ENCODE results near the gene UBASH3A.

The UBASH3A gene

DNA sequence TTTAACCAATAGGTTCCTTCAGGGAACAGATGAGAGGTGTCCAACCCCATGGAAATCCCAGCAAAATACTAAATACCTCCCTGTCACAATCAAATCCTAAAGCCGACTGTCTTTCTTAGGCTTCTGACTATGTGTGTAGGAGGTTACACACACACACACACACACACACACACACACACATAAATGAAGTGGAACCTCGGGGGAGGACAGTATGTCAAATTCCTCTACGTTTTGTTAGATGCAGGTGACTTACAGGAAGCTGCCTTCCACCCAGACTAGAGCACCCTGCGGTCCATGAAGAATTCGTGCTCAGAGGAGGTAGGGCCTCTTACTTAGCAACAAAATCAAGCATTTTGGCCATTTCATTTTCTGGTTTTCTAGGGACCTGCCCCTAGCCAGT lies 75.9 kb downstream of the UBASH3A start:
- DNase-seq (ENCODE audit: insufficient read length, low spot score) (no peak), FAIRE-seq (no peak)

DNA sequence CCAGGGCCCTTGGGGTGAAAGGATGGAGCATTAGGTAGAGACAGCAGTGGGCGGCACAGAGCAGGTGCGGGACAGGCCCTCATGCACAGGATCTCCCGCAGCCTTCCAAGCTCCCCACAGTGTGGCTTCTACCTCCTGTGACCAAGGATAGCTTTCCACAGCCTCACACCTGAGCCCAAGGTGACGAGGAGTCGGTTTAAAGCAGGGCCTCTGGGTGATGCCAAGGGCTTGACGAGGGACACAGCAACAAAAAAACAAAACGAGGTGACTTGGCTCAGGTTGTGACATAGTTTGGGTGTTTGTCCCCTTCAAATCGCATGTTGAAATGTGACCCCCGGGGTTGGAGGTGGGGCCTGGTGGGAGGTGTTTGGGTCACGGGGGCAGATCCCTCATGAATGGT lies 77.0 kb downstream of the UBASH3A start:
- FAIRE-seq (no peak), DNase-seq (ENCODE audit: insufficient read length, low spot score) (no peak)

DNA sequence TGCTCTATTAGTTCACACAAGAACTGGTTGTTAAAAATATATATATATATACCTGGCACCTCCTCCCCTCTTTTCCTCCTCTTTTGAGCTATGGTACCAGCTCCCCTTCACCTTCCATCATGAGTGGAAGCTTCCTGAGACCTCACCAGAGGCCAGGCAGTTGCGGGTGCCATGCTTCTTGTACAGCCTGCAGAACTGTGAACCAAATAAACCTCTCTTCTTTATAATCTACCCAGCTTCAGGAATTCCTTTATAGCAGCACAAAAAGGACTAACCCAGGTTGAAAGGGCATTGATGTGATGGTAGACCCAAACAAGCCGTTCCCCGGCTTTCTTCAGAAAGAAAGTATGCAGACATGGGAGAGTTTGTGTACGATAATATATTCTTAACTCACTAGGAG lies 77.5 kb downstream of the UBASH3A start:
- FAIRE-seq = no peak
- DNase-seq (ENCODE audit: insufficient read length, low spot score) = no peak

DNA sequence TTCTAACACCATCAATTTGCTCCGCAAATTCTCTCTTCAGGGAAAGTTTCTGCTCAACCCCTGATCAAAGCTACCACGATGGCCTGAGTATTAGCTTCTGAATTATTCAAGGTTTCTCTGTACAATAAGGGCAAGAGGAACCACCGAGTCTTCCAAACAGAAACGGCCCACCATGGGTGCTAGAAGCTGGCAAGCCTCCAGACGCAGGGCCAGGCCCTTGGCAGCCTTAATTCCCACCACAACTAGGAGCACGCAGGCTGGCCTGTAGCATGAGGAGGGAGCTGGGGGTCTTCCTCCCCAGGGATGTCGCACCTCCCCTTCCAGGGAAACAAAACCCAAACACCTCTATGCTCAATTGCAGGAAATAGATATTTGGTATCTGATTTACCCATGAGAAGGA lies 81.3 kb downstream of the UBASH3A start:
- FAIRE-seq (no peak), DNase-seq (ENCODE audit: insufficient read length, low spot score) (no peak)

DNA sequence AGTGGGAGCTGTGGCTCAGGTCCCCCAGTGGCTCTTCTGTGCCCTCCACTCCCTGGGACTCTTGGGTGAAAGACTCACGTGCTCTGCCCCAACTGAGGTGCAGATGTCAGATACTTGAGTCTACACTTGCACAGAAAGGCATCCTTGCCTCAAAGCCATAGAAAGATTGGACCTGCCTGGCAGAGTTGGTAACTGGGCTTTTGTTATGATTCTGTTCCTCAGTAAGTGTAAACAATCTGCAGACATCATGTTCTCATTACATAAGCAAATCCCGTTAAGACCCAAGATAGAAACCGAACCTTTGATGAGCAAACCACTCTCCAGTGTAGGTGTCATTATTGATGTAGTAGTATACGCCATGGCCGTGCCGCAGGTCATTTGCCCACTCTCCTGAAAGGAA lies 82.4 kb downstream of the UBASH3A start:
- DNase-seq (ENCODE audit: insufficient read length, low spot score) (no peak), FAIRE-seq (no peak)

DNA sequence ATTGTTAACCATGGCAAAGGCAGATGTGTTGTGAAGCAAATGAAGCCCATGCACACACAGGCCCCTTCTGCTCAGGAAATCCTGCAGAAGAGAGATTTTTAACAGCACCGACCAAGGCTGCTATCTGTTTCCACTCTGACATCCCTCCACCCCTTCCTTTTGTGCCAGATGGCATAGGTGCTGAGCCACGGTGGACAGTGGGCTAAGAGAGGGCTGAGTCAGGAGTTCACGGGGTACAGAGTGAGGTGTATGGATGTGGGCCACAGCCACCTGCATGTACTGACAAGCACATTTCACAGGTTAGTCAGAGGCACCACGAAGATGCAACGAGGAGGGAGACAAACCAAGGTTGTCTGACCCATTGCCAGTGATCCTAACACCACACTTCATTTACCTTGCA lies 82.8 kb downstream of the UBASH3A start:
- DNase-seq (ENCODE audit: insufficient read length, low spot score) (no peak), FAIRE-seq (no peak)

DNA sequence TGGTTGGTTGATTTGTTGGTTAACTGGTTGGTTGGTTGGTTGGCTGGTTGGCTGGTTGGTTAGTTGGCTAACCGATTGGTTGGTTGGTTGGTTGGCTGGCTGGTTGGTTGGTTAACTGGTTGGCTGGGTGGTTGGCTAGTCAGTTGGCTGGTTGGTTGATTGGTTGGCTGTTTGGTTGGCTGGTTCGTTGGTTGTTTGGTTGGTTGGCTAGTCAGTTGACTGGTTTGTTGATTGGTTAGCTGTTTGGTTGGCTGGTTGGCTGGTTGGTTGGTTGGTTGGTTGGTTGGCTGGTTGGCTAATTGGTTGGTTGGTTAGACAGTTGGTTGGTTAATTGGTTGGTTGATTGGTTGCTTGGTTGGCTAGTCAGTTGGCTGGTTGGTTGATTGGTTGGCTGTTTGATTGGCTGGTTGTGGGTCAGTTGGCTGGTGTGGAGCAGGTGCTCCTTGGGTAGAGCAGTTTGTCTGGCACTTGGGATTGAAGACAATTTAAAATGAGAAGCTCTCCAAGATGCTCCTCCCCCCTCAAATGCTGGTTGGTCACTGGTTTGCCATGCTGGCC lies 85.4 kb downstream of the UBASH3A start:
- no peak for DNase-seq (ENCODE audit: insufficient read length, low spot score)
- FAIRE-seq = no peak

DNA sequence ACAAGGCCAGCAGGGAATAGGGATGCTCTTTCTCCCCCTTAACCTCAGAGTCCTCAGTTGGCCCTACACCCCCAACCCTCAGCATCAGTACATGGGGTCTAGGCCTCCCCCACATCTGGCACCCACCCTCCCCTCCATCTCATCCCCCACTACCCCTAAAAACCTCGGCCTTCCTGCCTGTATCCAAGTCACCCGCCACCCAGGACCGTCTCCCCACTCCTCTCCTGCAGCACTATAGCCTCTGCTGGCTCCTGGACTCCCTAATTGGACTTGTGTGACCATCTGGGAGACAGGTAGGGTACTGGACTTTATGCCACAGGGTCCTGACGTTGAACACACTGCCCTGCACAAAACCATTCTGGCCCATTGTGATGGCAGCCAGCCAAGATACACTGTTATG lies 86.3 kb downstream of the UBASH3A start:
- FAIRE-seq (no peak), DNase-seq (ENCODE audit: insufficient read length, low spot score) (no peak)

DNA sequence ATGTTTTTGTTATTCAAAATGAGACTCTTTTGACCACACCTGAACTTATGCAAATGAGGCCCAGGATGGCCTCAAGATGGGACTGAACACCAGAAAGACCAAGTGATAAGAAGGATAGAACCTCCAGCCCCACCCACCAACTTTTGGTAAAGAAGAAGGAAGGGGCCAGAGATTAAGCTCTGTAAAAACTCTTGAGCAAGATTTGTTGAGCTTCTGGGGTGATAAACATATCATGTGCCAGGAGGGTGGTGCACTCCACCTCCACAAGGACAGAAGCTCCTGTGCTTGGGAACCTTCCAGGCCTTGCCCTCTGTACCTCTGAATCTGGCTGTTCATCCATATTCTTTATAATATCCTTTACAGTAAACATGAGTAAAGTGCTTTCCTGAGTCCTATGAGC lies 87.0 kb downstream of the UBASH3A start:
- FAIRE-seq (no peak), DNase-seq (ENCODE audit: insufficient read length, low spot score) (no peak)

DNA sequence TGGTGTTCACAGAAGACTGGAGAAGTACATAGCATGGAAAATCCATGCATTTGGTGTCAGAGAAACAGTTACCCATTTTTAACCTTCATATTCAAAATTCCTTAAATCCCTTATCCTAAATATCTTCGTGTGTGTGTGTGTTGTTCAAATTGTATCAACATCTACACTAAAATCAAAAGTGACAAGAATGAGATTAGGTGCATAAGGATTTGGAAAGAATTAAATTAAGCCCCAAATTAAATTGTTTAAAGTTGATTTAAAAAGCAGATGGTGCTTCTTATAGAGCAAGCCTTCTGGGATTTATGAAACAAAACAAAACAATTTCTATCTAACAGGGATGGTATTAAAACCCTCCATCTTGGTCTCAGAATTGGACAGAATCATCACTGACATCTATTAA lies 87.6 kb downstream of the UBASH3A start:
- FAIRE-seq (no peak), DNase-seq (ENCODE audit: insufficient read length, low spot score) (no peak)

DNA sequence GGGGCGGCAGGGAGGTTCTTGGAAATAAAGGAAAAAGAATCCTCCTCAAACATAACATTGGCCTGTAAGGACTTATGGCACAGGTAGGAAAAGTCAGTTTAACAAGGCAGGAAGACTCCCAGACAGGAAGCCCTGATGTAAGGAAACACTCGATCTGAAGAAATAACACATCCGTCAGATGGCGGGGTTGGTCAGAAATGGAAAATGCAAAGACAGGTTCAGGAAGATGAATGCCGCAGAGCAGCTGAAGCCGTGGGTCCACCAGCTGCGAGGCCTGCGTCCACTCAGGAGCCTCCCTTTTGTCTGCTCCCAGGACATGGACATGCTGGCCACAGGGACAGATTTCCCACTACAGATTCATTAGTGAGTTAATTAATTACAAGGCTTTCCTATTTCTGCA lies 88.5 kb downstream of the UBASH3A start:
- DNase-seq (ENCODE audit: insufficient read length, low spot score) (no peak), FAIRE-seq (no peak)

DNA sequence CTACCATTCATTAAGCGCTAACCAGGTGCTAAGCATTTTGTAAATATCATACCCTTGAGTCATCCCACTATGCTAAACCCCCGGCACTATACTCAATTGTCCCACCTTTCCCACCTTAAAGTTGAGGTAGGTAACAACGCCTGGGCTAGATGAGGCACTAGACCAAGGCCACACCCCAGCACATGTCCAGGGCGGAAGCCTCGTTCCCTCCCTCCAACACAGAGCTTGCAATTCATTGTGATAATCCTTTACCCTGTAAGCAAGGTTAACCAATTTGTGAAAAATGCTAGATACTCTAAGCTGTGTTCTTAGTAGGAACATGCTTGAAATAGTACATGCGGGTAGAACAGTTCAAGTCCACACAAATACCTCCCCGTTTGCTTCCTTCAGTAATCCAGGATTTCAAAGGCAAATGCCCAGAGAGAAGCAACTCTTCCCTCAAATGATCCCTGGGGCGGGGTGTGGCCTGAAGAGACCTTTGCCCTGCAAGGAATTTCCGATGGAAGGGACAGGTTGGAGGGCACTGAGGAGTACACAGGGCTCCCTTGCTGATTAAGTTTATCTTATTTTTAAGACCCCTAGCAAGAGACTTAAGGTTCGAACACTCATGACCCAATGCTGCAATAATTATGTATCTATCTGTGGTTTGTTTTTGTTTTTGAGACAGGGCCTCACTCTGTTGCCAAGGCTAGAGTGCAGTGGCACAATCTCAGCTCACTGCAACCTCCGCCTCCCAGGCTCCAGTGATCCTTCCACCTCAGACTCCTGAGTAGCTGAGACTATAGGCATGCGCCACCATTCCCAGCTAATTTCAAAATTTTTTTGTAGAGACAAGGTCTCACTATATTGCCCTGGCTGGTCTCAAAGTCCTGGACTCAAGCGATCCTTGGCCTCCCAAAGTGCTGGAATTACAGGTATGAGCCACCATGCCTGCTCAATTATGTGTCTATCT lies 89.7 kb downstream of the UBASH3A start:
- FAIRE-seq (no peak), DNase-seq (ENCODE audit: insufficient read length, low spot score) (no peak)

DNA sequence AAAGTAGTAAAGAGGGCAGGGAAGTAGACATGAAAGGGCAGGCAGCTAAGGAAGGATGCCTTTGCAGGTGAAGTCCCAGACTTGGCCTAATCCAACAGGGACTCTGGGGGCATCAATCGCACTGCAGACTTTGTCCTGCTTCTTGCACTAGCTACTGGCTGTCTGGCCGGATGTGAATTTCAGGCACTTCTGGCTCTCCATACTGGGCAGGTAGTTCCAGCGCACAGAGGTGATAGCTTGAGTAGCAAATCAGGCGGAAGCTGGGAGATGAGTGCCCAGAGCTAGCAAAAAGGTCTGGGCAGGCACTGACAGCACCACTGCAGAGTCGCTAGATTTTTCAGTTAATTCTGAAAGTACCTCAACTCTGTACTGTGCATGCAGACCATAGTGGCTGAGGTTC lies 91.3 kb downstream of the UBASH3A start:
- FAIRE-seq (no peak), DNase-seq (ENCODE audit: insufficient read length, low spot score) (no peak)

DNA sequence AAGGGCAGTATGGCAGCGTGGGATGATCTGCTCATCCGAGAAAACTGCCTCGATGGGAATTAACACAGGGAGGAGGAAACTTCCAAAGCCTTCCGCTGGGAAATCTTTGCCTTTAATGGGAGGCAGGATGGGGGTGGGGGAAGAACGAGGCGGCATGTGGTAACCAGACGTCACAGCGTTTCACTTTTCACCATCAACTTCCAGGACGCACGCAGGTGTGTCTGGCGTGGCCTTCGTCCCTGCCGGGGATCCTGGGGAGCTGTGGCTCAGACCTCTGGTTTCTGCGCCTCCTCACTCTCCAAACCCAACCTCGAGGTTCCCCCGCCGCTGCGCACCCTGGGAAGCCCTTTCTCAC lies 92.0 kb downstream of the UBASH3A start:
- peak; percentile 10 for DNase-seq (ENCODE audit: insufficient read length, low spot score)
- FAIRE-seq = no peak

DNA sequence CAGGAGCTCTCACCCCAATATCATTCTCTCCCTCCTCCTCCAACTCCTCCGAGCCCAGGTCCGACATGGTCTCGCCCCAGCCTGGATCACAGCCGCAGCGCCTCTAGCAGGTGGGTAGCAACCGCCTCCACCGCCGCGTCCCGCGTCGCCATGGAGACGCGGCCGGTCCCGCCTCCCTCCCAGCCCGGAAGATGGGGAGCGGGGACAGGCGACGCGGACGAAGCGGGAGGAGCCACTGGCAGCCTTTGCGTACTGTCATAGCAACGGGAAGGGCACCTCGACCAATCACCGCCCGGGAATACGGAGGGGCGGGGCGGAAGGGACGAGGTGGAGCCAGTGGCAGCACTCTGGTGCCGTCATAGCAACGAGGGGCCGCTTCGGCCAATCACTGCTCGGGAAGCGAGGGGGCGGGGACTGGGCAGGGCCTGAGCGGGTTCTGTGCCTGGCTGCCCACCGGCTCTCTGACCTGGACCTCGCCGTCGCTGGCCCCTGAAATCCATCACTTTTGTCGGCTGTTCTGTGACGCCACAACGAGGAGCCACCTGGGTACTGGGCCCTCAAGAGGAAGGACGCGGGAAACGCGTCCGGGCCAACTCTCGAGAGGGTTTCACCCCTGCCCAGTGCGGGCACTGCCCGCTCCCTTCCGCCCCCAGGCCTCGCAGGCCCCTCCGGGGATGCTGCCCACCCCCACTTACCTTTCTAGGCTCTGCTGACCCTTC lies 92.6 kb downstream of the UBASH3A start, which contains the start of gene RSPH1:
Gene RSPH1, minus strand, starts transcription at position 105 of the 719 bp plus-strand sequence. Its CDS starts 38 bp downstream, at position 67.
- FAIRE-seq (peak; percentile 98), DNase-seq (ENCODE audit: insufficient read length, low spot score) (peak; percentile 97)

DNA sequence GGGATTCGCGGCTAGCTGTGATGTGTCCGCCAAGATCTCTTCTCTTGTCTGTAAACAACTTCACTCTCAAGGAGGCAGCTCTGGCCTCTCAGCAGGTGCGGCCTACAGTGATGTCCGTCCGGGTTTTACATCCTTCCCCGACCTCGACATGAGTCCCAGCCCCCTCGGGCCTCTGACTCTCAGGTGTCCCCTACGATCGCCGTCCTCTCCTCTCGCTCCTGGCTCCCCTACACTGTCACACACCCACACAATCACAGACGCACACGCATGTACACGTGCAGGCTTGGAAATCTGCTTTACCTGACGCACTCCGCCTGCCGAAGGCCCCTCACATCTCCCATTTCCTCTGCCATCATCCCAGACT lies 93.1 kb downstream of the UBASH3A start:
- DNase-seq (ENCODE audit: insufficient read length, low spot score) (no peak), FAIRE-seq (no peak)
